GM12878 (cell line): ENCODE measurements around the gene JMJD7.

Source experiments
- POLR2AphosphoS2 ChIP-seq: IDR thresholded peaks from 2 replicates; pipeline ENCODE4 v1.6.1; 2011; ENCODE audit warnings: low read depth, mild to moderate bottlenecking, low read length, improper control_type of control experiment, moderate library complexity
- SMAD1 ChIP-seq: fragments of 450-650 bp; IDR thresholded peaks from 2 replicates; pipeline ENCODE4 v1.6.1; 2018; ENCODE audit warnings: mild to moderate bottlenecking, low read depth; ENCODE audit not compliant: partially characterized antibody

DNA sequence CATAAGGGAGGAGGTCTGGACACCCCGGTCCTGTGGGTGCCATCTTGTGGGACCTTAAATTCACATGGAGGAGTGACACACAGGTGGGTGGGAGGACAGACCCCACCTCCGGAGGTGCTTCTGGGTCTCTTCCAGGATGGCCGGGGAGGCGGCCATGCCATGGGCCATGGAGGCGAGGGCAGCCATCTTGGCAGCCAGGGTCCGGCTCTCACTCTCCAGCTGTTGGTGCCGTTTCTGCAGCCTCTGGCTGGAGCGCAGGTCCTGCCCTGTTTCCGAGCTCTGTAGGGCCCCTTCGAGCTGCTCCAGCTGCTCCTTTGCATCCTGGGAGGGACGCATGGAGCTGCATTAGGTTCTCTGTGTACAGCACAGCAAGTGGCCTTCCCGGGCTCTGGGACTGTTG, 46.8 kb downstream of the JMJD7 start:
- TF ChIP-seq SMAD1 (no peak), POLR2AphosphoS2 (no peak)
